GM21423 (cell line): ENCODE data around the gene CCNJ.

Experiments used
- ATAC-seq: cut with Tn5 transposase; IDR thresholded peaks from one replicate; pipeline ENCODE4 v1.9.1; 2021; ENCODE audit warnings: mild to moderate bottlenecking, moderate library complexity; ENCODE audit not compliant: unreplicated experiment

The CCNJ gene

GRCh38 chr10:96056787-96057186 lies 13.4 kb downstream of the CCNJ start:
- no peak for ATAC-seq

GRCh38 chr10:96061232-96061631 lies 17.8 kb downstream of the CCNJ start:
- ATAC-seq, result no peak

- no peak for ATAC-seq
Measured at GRCh38 chr10:96072674-96073073, 29.3 kb downstream of the CCNJ start.

GRCh38 chr10:96073722-96074121 lies 30.3 kb downstream of the CCNJ start:
- no peak for ATAC-seq

GRCh38 chr10:96074776-96075175 lies 31.4 kb downstream of the CCNJ start:
- no peak for ATAC-seq

GRCh38 chr10:96075977-96076376 lies 32.6 kb downstream of the CCNJ start:
- no peak for ATAC-seq

- no peak for ATAC-seq
Measured at GRCh38 chr10:96077156-96077555, 33.8 kb downstream of the CCNJ start.

GRCh38 chr10:96082153-96082552 lies 38.8 kb downstream of the CCNJ start:
- no peak for ATAC-seq

- ATAC-seq, result no peak
Measured at GRCh38 chr10:96082748-96083147, 39.4 kb downstream of the CCNJ start.

GRCh38 chr10:96089116-96089515 lies 45.7 kb downstream of the CCNJ start:
- ATAC-seq, result no peak

- peak; percentile 88 for ATAC-seq
Measured at GRCh38 chr10:96089670-96090462, 46.5 kb downstream of the CCNJ start.

- ATAC-seq, result no peak
Measured at GRCh38 chr10:96090463-96090800, 47.0 kb downstream of the CCNJ start.

- ATAC-seq, result no peak
Measured at GRCh38 chr10:96092999-96093767, 49.8 kb downstream of the CCNJ start.

GRCh38 chr10:96093948-96094347 lies 50.6 kb downstream of the CCNJ start:
- no peak for ATAC-seq

GRCh38 chr10:96096958-96097357 lies 53.6 kb downstream of the CCNJ start:
- no peak for ATAC-seq

- no peak for ATAC-seq
Measured at GRCh38 chr10:96097865-96098264, 54.5 kb downstream of the CCNJ start.

GRCh38 chr10:96107623-96108038 lies 64.2 kb downstream of the CCNJ start:
- ATAC-seq, result no peak
